Chondrocyte (in vitro differentiated cells): ENCODE results near the gene ZNF135. TPM values are rescaled to one million over a fixed set of nuclear protein-coding genes. Genes with fewer than 3 reads are reported as not detected.

Source experiments
- DNase-seq: peaks from one replicate; pipeline ENCODE4 v3.0.0; 2021; ENCODE audit warnings: mixed read lengths, low spot score
- H3K27ac Mint-ChIP-seq: one replicate; pipeline ENCODE4 v1.8.0; 2021; ENCODE audit warnings: mild to moderate bottlenecking, moderate library complexity, mixed read lengths; ENCODE audit not compliant: unreplicated experiment
- H3K27me3 Mint-ChIP-seq: 2 replicates; pipeline ENCODE4 v1.8.0; 2021; ENCODE audit warnings: low read depth, mixed read lengths
- H3K36me3 Mint-ChIP-seq: 2 replicates; pipeline ENCODE4 v1.8.0; 2021; ENCODE audit warnings: low read depth, mixed read lengths
- H3K4me1 Mint-ChIP-seq: 2 replicates; pipeline ENCODE4 v1.8.0; 2021; ENCODE audit warnings: low read depth, mild to moderate bottlenecking, mixed read lengths
- H3K4me3 Mint-ChIP-seq: one replicate; pipeline ENCODE4 v1.8.0; 2021; ENCODE audit warnings: mild to moderate bottlenecking, moderate library complexity, mixed read lengths; ENCODE audit not compliant: unreplicated experiment
- H3K9me3 Mint-ChIP-seq: 2 replicates; pipeline ENCODE4 v1.8.0; 2021; ENCODE audit warnings: low read depth, mixed read lengths
- CTCF ChIP-seq: fragments of 200-600 bp; sonication (generic); IDR thresholded peaks from 2 replicates; pipeline ENCODE4 v1.5.0; 2021; ENCODE audit warnings: antibody characterized with exemption, mild to moderate bottlenecking, moderate library complexity
- total RNA-seq: library from RNA; stranded (reverse); gene quantifications from 3 replicates; pipeline ENCODE4 v1.2.1, GENCODE V29; 2021

Gene ZNF135
- total RNA-seq, 1 donor from 2014 or later: 4.9 TPM

DNA sequence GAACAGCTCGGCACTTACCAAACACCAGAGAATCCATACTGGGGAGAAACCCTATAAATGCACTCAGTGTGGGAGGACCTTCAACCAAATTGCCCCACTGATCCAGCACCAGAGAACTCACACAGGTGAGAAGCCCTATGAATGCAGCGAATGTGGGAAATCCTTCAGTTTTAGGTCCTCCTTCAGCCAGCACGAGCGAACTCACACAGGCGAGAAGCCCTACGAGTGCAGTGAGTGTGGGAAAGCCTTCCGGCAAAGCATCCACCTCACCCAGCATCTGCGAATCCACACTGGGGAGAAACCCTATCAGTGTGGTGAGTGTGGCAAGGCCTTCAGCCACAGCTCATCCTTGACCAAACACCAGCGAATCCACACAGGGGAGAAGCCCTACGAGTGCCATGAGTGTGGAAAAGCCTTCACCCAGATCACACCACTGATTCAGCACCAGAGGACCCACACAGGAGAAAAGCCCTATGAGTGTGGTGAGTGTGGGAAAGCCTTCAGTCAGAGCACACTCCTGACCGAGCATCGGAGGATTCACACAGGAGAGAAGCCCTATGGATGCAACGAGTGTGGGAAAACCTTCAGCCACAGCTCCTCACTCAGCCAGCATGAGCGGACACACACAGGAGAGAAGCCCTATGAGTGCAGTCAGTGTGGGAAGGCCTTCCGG, 8.3 kb downstream of the ZNF135 start:
- H3K9me3 Mint-ChIP-seq: peaks cover 81% of the 10 kb centered on the region
- no peak overlapping the region for H3K27ac Mint-ChIP-seq
- TF ChIP-seq CTCF: no peak
- no peak for DNase-seq
- no peak overlapping the region for H3K4me3 Mint-ChIP-seq
- no peaks in the 10 kb centered on the region for H3K4me1 Mint-ChIP-seq
- no peaks in the 10 kb centered on the region for H3K27me3 Mint-ChIP-seq
- peaks cover 62% of the 10 kb centered on the region for H3K36me3 Mint-ChIP-seq

GRCh38 chr19:58079792-58080191, 20.7 kb downstream of the ZNF135 start:
- Mint-ChIP-seq H3K4me3 (no peak overlapping the region), H3K27ac (no peak overlapping the region), H3K4me1 (no peaks in the 10 kb centered on the region), H3K27me3 (no peaks in the 10 kb centered on the region), H3K36me3 (peaks cover 17% of the 10 kb centered on the region), H3K9me3 (peaks cover 47% of the 10 kb centered on the region)
- TF ChIP-seq CTCF: no peak
- DNase-seq: no peak

DNA sequence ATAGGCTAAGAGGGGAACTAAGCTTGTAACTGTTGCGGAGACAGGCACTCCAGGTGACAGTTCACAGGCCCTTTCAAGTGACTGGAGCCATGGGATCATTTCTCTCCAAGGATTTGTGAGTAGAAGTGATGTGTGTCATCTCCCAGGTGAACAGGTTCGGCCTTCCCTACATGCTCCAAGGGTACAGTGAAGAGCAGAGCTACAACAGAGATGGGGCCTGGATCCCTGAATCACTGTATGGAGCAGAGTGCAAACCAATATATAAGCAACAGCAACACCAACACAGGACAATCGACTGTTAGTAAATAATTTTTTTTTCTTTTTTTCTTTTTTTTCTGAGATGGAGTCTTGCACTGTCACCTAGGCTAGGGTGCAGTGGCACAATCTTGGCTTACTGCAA, 23.9 kb downstream of the ZNF135 start:
- H3K9me3 Mint-ChIP-seq: peaks cover 42% of the 10 kb centered on the region
- H3K27ac Mint-ChIP-seq: no peak overlapping the region
- no peaks in the 10 kb centered on the region for H3K27me3 Mint-ChIP-seq
- TF ChIP-seq CTCF: no peak
- peaks cover 30% of the 10 kb centered on the region for H3K36me3 Mint-ChIP-seq
- H3K4me1 Mint-ChIP-seq: no peaks in the 10 kb centered on the region
- H3K4me3 Mint-ChIP-seq: no peak overlapping the region
- DNase-seq: no peak

DNA sequence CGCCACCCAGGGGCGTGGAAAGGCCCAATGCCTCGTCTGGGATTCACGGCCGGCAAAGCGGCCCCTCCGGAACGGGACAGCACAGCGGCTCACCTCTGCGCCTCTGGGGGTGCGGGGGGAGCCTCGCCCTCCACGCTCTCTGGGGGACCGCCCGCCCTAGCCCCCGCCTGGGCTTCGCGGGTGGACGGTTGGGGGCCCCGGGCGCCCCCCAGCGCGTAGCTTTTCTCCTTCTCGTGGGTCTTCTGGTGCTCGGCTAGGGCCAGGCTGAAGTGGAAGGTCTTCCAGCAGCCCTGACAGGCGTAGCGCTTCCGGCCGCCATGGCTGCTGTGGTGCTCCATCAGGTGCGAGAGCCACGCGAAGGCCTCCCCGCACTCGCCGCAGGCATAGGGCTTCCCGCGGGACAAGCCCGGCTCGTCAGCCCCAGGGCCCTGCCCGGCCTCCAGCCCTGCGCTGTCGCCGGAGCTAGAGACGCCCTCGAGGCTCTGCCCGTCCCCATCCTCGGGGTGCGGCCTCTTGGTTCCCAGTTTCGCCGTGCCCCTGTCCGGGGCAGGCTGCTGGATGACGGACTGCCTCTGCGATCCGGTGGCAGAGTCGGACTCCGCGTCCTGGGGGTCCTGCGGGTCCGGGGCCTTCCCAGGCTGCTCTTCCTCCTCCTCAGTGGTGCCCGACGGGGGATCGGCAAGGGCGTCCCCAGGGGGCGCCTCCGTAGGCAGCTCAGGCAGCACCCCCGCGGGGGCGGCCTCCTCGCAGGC, 25.7 kb downstream of the ZNF135 start:
- Mint-ChIP-seq H3K4me1 (no peaks in the 10 kb centered on the region), H3K4me3 (no peak overlapping the region), H3K27ac (no peak overlapping the region), H3K9me3 (peaks cover 39% of the 10 kb centered on the region), H3K36me3 (peaks cover 40% of the 10 kb centered on the region), H3K27me3 (no peaks in the 10 kb centered on the region)
- no peak for TF ChIP-seq CTCF
- DNase-seq: no peak

GRCh38 chr19:58085348-58085875, 26.3 kb downstream of the ZNF135 start:
- Mint-ChIP-seq H3K4me3 (no peak overlapping the region), H3K27ac (no peak overlapping the region), H3K27me3 (no peaks in the 10 kb centered on the region), H3K4me1 (no peaks in the 10 kb centered on the region), H3K9me3 (peaks cover 32% of the 10 kb centered on the region), H3K36me3 (peaks cover 41% of the 10 kb centered on the region)
- no peak for TF ChIP-seq CTCF
- DNase-seq: no peak
